Measurements from ENCODE around the gene BCCIP.

Gene BCCIP

GRCh38 chr10:125840955-125841354 is 17.6 kb downstream of the BCCIP start:
- no peaks in the 10 kb centered on the region for H3K36me3 ChIP-seq (ENCODE audit: control insufficient read depth, insufficient read depth, low read length)
- no peak for TF ChIP-seq CTCF (IDR thresholded peaks at IDR 0.05)
- H3K27ac ChIP-seq = no peak overlapping the region

GRCh38 chr10:125843603-125844329 is 20.4 kb downstream of the BCCIP start:
- Histone ChIP-seq H3K4me1 (no peaks in the 10 kb centered on the region), H2AFZ (no peak overlapping the region), H3K79me2 (peaks cover under 1% of the 10 kb centered on the region), H3K4me2 (ENCODE audit: low read length) (no peak overlapping the region), H3K9me3 (ENCODE audit: control insufficient read depth, low read length) (no peaks in the 10 kb centered on the region), H3K27me3 (ENCODE audit: control insufficient read depth, insufficient read depth, low read length) (no peaks in the 10 kb centered on the region), H3K4me3 (ENCODE audit: low read depth, low read length) (no peak overlapping the region), H3K27ac (no peak overlapping the region), H3K36me3 (ENCODE audit: control insufficient read depth, insufficient read depth, low read length) (no peaks in the 10 kb centered on the region), H3K9ac (no peak overlapping the region)
- TF ChIP-seq CTCF (IDR thresholded peaks at IDR 0.05) = no peak

More at GRCh38 chr10:125840955-125841354, 17.6 kb downstream of the BCCIP start:
- H3K9ac ChIP-seq = no peak overlapping the region
- no peak overlapping the region for H2AFZ ChIP-seq
- no peaks in the 10 kb centered on the region for H3K79me2 ChIP-seq
- H3K4me1 ChIP-seq = no peaks in the 10 kb centered on the region
- no peaks in the 10 kb centered on the region for H3K27me3 ChIP-seq (ENCODE audit: control insufficient read depth, insufficient read depth, low read length)
- no peak overlapping the region for H3K4me3 ChIP-seq (ENCODE audit: low read depth, low read length)
- no peaks in the 10 kb centered on the region for H3K9me3 ChIP-seq (ENCODE audit: control insufficient read depth, low read length)
- no peak overlapping the region for H3K4me2 ChIP-seq (ENCODE audit: low read length)

GRCh38 chr10:125844751-125845221 is 21.4 kb downstream of the BCCIP start:
- Histone ChIP-seq H3K36me3 (ENCODE audit: control insufficient read depth, insufficient read depth, low read length) (no peaks in the 10 kb centered on the region), H3K4me3 (ENCODE audit: low read depth, low read length) (no peak overlapping the region), H3K27ac (no peak overlapping the region)

GRCh38 chr10:125845617-125846016 is 22.3 kb downstream of the BCCIP start:
- H3K27me3 ChIP-seq (ENCODE audit: control insufficient read depth, insufficient read depth, low read length) = no peaks in the 10 kb centered on the region
- no peak overlapping the region for H3K27ac ChIP-seq
- H2AFZ ChIP-seq = no peak overlapping the region
- no peak overlapping the region for H3K9ac ChIP-seq
- peaks cover 2% of the 10 kb centered on the region for H3K79me2 ChIP-seq
- TF ChIP-seq CTCF (IDR thresholded peaks at IDR 0.05) = no peak
- no peaks in the 10 kb centered on the region for H3K9me3 ChIP-seq (ENCODE audit: control insufficient read depth, low read length)
- no peaks in the 10 kb centered on the region for H3K36me3 ChIP-seq (ENCODE audit: control insufficient read depth, insufficient read depth, low read length)
- no peak overlapping the region for H3K4me3 ChIP-seq (ENCODE audit: low read depth, low read length)
- no peak overlapping the region for H3K4me2 ChIP-seq (ENCODE audit: low read length)
- no peaks in the 10 kb centered on the region for H3K4me1 ChIP-seq

More at GRCh38 chr10:125844751-125845221, 21.4 kb downstream of the BCCIP start:
- Histone ChIP-seq H3K4me1 (no peaks in the 10 kb centered on the region), H3K9me3 (ENCODE audit: control insufficient read depth, low read length) (no peaks in the 10 kb centered on the region), H3K79me2 (peaks cover 2% of the 10 kb centered on the region), H3K27me3 (ENCODE audit: control insufficient read depth, insufficient read depth, low read length) (no peaks in the 10 kb centered on the region), H3K4me2 (ENCODE audit: low read length) (no peak overlapping the region), H3K9ac (no peak overlapping the region), H2AFZ (no peak overlapping the region)
- no peak for TF ChIP-seq CTCF (IDR thresholded peaks at IDR 0.05)

- peaks cover 2% of the 10 kb centered on the region for H3K79me2 ChIP-seq
- no peak overlapping the region for H3K4me3 ChIP-seq (ENCODE audit: low read depth, low read length)
- no peaks in the 10 kb centered on the region for H3K9me3 ChIP-seq (ENCODE audit: control insufficient read depth, low read length)
- H3K4me1 ChIP-seq = no peaks in the 10 kb centered on the region
- H3K9ac ChIP-seq = no peak overlapping the region
- TF ChIP-seq CTCF (IDR thresholded peaks at IDR 0.05) = no peak
- H3K27me3 ChIP-seq (ENCODE audit: control insufficient read depth, insufficient read depth, low read length) = no peaks in the 10 kb centered on the region
- no peak overlapping the region for H3K27ac ChIP-seq
- no peak overlapping the region for H3K4me2 ChIP-seq (ENCODE audit: low read length)
- no peak overlapping the region for H2AFZ ChIP-seq
- H3K36me3 ChIP-seq (ENCODE audit: control insufficient read depth, insufficient read depth, low read length) = no peaks in the 10 kb centered on the region
Measured at GRCh38 chr10:125846894-125847293, 23.5 kb downstream of the BCCIP start.

Data from parathyroid adenoma (tissue), 2 donors.